NCI-H82 treated with DMSO at 0.1 percent for 48 hours (cell line): Measurements from ENCODE around the gene RAMP1.
"Not testable (repeated sequence)": the region's sequence is repeated elsewhere in the genome, so short reads cannot be mapped to it uniquely, and the experiment has no call there.

Experiments used
- DNase-seq: peaks from one replicate; lab custom pipeline; 2025; ENCODE audit not compliant: unreplicated experiment; lab: John Stamatoyannopoulos, UW

Gene RAMP1

DNA sequence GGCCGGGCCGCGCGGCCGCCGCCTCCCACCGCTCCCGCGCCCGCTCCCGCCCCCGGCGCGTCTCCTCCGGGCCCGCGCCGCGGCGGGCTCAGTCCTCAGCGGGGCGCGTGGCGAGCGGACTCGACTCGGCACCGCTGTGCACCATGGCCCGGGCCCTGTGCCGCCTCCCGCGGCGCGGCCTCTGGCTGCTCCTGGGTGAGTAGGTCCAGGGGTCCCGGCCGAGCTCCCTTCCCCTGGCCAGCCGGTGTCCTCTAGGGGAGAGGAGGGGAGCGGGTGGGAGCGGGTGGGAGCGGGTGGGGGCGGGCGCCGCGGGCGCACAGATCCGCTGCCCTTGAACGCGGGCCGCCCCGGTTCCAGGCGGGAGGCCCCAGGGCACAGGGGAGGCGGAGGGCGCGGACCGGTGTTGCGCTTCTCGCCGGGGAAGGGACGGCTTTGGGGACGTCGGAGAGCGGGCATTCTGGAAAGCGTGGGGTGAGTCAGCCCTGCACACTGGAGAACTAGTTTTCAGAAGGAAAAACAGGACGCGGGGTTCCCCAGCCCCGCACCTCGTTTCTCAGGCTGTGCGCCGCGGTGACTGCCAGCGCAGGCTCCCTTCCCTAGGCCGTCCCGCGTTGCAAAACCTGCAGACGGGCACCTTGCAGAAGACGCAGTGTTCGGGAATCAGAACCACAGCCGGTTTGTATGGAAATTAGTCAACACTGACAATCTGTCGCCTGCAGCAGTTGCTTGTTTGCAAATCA is at the start of gene RAMP1:
TSS of gene RAMP1 (plus strand) at position 91 of the 740 bp plus-strand sequence. CDS start at position 144, 53 bp downstream.
- peak; percentile 41 for DNase-seq

- no peak for DNase-seq
Measured at GRCh38 chr2:237815637-237816036, 43.8 kb upstream of the RAMP1 start.

GRCh38 chr2:237816531-237816930 is 42.9 kb upstream of the RAMP1 start:
- peak; percentile 42 for DNase-seq

GRCh38 chr2:237818066-237818473 is 41.4 kb upstream of the RAMP1 start:
- DNase-seq: no peak

GRCh38 chr2:237819231-237819630 is 40.2 kb upstream of the RAMP1 start:
- DNase-seq: no peak

- no peak for DNase-seq
Measured at GRCh38 chr2:237820421-237820820, 39.0 kb upstream of the RAMP1 start.

DNA sequence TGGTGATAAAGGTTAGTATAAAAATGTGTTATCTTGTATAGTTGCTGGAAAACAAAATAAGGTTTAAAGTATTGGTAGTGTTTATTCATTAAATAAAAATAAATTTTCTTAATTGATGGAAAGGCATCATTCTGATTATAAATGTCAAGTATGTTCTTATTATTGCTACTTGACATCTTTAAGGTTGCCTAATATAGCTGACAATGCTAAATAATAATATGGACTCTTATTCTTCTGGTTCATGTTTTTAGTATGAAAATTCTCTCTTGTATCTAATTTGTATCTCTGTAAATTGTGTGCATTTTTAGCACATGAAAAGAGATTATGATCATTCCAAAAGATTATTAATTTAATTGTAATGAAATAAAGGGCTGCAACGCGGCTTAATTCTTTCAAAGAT is 35.9 kb upstream of the RAMP1 start:
- DNase-seq: no peak

DNA sequence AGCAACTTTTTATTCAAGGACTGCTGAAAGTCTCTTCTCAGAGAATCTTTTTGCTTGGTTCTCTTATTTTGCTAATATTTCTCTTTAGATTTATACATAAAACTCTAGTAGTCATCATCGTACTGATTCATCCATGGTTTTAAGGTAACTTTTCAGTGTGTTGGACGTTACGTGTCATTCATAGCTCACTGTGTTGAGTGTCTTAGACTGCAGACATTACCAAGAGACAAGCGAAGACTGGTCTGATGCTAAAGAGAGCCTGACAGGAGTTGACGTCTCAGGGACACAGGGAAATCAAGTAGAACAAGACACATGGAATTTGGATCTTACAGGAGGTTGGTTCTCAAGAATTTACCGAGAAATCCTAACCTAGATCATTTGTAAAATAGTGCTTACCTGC is 35.3 kb upstream of the RAMP1 start:
- DNase-seq: no peak

DNA sequence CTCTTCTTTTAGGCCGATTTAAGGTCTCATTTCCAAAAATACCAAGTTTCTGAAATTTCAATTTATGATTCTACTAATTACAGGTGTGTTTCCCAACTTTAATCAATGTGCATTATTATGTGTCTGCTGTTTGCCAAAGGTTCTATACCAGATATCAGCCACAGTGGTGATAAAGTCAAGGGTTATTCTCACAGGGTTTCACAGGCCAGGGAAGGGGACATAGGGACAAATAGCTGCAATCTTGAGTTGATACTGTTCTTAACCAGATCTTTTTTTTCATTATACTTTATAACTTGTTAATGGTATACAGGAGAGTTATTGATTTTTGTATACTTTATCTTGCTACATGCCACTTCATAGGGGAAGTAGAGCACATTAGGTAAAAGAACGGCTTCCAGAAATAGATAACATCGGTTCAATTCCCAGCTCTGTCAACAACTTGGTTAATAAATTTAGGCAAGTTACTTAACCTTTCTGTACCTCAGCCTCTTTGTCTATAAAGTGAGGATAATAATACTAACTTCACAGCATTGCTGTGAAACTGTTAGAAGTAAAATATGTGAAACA is 31.9 kb upstream of the RAMP1 start:
- no peak for DNase-seq

DNA sequence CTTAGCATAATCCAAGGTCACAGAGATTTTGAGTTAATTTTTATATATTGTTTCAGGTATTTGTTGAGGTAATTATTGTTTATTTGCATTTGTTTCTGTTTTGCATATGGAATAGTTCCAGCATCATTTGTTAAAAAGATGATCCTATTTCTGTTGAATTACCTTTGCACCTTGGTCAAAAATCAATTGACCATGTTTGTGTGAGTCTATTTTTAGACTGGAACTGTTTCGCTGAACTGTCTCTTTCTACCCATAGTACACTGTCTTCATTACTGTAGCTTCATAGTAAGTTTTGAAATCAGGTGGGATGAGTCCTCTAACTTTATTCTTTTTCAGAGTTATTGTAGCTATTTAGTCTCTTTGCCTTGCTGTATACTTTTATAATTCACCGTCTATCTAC is 28.9 kb upstream of the RAMP1 start:
- DNase-seq: no peak

DNA sequence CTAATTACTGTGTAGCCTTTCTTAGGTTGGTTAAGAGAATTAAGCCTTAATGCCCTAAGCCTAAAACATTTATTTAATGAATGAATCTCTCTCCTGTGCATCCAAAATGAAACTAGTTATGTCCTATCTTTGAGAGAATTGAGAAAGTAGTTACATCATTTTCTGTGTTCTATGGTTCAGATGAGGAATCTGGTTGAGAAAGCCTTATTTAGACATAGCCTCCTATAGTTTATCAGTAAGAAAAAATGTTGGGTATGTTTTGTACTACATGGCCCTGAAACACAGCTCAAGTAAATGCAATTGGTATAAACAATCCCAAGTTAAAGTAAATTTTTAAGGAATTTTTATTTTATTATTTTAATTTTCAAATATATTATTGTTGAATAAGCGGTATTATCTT is 25.9 kb upstream of the RAMP1 start:
- no peak for DNase-seq

DNA sequence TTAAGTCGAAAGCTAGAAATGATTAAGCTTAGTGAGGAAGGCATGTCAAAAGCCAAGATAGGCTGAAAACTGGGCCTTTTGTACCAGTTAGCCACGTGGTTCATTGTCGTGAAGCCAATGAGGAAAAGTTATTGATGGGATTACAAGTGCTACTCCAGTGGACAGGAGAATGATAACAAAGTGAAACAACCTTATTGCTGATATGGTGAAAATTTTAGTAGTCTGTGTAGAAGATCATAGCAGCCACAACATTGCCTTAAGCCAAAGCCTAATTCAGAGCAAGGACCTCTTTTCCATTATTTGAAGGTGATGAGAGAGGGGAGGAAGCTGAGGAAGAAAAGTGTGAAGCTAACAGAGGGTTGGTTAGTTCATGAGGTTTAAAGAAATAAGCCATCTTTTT is 24.1 kb upstream of the RAMP1 start:
- DNase-seq: no peak

DNA sequence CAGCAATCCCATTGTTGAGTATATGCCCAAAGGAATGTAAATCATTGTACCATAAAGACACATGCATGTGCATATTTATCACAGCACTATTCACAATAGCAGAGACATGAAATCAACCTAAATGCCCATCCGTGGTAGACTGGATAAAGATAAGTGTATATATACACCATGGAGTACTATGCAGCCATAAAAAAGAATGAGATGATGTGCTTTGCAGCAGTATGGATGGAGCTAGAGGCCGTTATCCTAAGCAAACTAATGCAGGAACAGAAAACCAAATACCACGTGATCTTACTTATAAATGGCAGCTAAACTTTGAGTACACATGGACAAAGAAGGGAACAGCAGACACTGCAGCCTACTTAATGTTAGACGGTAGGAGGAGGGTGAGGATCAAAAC is 18.4 kb upstream of the RAMP1 start:
- no peak for DNase-seq

DNA sequence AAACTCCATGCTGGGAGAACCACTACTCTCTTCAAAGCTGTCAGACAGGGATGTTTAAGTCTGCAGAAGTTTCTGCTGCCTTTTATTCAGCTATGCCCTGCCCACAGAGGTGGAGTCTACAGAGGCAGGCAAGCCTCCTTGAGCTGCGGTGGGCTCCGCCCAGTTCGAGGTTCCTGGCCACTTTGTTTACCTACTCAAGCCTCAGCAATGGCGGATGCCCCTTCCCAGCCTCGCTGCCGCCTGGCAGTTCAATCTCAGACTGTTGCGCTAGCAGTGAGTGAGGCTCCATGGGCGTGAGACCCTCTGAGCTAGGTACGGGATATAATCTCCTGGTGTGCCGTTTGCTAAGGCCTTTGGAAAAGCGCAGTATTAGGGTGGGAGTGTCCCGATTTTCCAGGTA is 10.5 kb upstream of the RAMP1 start:
- not testable (repeated sequence) for DNase-seq

DNA sequence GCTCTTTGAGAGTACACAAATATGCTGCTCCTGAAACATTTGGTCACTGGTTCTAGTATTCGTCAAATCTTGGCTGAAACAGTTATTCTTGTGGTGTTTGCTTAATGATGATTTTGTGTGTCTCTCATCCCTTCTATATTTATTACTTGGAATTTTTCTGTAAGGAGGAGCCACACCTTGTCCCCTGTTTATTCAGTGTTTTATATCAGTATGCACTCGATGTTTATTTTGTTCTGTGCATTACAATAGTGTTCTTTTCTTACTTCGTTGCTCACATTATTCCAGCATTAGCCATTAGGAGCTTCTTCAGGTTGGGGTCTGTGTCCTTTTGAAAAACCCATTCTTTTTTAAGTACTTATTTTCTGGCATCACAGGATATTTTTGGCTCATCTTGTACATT is 5.1 kb upstream of the RAMP1 start:
- no peak for DNase-seq

- DNase-seq: no peak
Measured at GRCh38 chr2:237857791-237858190, 1.6 kb upstream of the RAMP1 start.

GRCh38 chr2:237858294-237859081 is 935 bp upstream of the RAMP1 start:
- peak; percentile 80 for DNase-seq

DNA sequence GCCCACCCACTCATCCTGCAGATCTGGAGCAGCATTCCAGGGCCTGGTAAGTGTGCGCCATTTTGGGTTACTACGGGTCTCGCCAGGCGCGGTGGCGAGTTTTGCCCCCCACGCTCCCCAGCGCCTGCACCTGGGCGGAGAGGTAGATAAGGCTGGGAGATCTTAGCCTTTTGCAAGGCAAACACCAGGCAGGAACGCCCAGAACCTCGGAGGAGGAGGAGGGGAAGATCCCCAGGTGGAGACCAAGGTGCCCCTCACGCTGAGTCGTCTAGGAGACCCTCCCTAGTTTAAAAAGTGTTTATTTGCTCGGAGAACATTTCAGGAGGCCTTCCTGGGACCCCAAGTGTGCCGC is 365 bp upstream of the RAMP1 start:
- DNase-seq: no peak

DNA sequence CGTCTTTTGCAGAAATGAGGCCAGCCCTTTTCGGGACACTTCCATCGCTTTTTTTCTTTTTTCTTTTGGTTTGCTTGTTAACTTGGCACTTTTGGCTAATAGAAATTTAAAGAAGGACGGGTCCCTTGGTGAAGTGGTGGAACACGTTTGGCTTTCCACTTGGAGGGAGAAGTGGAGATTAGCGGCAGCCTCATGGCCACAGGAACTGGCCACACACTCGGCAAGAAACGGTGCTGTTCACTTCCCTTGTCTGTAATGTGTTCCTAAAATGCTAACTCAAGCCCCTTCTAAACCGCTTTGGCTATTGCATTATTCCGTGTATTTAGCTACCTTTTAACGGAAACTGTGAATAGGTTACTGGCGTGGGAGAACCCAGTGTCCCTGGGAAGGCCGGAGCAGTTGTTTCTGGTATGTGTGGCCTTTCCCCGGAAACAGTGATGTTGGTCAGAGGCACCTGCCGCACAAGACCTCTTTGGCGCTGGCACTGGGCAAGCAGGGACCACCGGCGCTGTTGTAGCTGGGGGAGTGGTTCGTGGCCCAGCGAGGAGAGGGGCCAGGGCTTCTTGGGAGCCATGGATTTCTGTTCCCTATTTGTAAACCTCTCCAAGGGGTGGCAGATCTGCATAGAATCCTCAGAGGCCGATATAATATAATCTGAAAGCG is 981 bp downstream of the RAMP1 start:
- DNase-seq: no peak

- DNase-seq: no peak
Measured at GRCh38 chr2:237861875-237862527, 2.6 kb downstream of the RAMP1 start.

GRCh38 chr2:237862528-237862895 is 3.1 kb downstream of the RAMP1 start:
- no peak for DNase-seq
